Urothelium cell line (cell line): ENCODE data around the gene INHBC.

ENCODE experiments used
- DNase-seq: peaks from one replicate; pipeline ENCODE4 v3.0.0; 2011; ENCODE audit warnings: low spot score, mixed read lengths
- FAIRE-seq: peaks from 2 replicates; lab custom pipeline; 2011; peaks lifted over from hg19 to GRCh38; lab: Jason Lieb, UNC

INHBC gene

DNA sequence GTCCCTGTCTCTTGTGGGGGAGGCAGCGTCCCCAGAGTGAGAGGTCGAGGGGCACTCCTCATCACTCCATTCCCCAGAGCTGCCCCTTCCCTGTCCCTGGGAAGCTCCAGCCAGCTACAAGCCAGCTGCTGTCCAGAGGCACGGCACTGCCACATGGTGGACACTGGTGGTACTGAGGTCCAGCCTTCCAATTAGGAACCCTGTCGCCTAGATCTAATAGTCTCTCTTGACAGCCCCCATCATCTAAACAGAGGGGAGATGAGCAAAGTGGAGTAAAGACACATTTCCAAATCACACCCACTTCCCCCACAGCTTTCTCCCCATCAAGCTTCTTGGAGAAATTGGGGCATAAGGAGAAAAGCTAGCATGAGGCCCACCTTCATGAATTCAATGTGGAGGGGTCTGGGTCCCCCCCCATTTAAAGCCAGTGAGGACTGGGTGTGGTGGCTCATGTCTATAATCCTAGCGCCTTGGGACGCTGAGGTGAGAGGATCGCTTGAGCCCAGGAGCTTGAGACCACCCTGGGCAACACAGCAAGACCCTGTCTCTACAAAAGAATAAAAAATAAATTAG, 18.4 kb downstream of the INHBC start:
- peak; percentile 74 for DNase-seq

DNA sequence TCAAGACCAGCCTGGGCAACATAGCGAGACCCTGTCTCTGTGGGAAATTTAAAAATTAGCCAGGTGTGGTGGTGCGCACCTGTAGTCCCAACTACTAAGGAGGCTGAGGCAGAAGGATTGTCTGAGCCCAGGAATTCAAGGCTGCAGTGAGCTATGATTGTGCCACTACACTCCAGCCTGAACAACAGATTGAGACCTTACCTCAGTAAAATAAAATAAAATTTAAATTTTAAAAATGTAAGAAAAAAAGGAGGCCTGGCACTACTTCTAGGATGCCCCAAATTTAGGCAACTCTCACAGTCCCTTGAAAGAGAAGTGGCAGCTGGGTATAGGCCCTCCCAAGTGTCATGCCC, 19.6 kb downstream of the INHBC start:
- FAIRE-seq = no peak
- DNase-seq = no peak

More for the DNA sequence above, 18.4 kb downstream of the INHBC start:
- no peak for FAIRE-seq

DNA sequence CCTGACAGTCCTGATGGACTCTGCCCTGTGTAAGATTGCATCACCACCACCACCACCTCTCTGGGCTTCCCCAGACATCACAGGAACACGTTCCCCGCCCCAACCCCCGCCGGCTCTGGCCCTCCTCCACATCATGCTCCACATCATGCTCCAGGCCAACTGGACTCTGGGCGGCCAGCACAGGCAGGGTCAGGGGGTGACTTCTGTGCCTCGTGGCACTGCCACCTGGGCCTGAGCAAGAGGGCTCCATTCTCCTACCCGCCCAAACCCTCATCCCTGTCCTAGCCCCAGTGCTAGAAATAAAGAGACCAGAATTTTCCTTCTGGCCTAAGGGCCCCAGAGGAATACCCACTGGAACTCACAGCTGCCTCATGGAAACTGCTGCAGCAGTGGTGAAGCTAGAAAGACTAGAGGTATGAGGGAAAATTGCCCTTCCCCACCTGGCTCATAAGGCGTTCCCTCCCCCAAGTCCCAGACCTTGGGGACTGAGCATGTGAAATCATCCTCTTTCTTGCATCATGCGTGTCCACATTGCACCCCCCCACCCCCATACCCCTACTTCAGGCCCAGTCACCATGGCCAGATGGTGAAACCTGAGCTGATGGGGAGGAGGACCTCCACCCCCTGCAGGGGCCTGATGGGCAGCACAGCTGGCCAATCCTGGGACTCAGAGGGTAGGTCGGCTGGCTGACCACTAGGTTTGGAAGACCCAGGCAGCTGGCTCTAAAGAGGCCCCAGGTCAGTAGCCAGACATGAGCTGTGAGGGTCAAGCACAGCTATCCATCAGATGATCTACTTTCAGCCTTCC, 20.2 kb downstream of the INHBC start, which contains the start of gene INHBE:
Gene INHBE (plus strand): TSS at position 742 of the 808 bp plus-strand sequence. CDS start 230 bp downstream, outside the sequence.
- FAIRE-seq = no peak

DNA sequence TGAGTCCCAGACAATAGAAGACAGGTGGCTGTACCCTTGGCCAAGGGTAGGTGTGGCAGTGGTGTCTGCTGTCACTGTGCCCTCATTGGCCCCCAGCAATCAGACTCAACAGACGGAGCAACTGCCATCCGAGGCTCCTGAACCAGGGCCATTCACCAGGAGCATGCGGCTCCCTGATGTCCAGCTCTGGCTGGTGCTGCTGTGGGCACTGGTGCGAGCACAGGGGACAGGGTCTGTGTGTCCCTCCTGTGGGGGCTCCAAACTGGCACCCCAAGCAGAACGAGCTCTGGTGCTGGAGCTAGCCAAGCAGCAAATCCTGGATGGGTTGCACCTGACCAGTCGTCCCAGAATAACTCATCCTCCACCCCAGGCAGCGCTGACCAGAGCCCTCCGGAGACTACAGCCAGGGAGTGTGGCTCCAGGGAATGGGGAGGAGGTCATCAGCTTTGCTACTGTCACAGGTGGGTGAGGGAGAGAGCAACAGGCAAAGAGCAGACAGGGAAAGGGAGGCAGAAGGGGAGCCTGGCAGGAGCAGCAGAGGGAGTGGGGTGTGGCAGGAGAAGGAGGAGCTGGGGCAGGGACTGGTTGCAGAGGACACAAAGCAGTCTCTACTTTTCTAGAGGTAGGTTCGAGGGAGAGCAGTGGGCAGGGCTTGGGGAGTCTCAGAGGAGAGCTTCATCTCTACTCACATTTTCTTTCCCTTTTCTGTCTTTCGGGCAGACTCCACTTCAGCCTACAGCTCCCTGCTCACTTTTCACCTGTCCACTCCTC, 21.0 kb downstream of the INHBC start:
- no peak for FAIRE-seq

More for the DNA sequence above, 20.2 kb downstream of the INHBC start, which contains the start of gene INHBE:
- peak; percentile 38 for DNase-seq

DNA sequence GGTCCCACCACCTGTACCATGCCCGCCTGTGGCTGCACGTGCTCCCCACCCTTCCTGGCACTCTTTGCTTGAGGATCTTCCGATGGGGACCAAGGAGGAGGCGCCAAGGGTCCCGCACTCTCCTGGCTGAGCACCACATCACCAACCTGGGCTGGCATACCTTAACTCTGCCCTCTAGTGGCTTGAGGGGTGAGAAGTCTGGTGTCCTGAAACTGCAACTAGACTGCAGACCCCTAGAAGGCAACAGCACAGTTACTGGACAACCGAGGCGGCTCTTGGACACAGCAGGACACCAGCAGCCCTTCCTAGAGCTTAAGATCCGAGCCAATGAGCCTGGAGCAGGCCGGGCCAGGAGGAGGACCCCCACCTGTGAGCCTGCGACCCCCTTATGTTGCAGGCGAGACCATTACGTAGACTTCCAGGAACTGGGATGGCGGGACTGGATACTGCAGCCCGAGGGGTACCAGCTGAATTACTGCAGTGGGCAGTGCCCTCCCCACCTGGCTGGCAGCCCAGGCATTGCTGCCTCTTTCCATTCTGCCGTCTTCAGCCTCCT, 21.6 kb downstream of the INHBC start:
- peak; percentile 57 for DNase-seq
- no peak for FAIRE-seq

More for the DNA sequence above, 21.0 kb downstream of the INHBC start:
- no peak for DNase-seq

DNA sequence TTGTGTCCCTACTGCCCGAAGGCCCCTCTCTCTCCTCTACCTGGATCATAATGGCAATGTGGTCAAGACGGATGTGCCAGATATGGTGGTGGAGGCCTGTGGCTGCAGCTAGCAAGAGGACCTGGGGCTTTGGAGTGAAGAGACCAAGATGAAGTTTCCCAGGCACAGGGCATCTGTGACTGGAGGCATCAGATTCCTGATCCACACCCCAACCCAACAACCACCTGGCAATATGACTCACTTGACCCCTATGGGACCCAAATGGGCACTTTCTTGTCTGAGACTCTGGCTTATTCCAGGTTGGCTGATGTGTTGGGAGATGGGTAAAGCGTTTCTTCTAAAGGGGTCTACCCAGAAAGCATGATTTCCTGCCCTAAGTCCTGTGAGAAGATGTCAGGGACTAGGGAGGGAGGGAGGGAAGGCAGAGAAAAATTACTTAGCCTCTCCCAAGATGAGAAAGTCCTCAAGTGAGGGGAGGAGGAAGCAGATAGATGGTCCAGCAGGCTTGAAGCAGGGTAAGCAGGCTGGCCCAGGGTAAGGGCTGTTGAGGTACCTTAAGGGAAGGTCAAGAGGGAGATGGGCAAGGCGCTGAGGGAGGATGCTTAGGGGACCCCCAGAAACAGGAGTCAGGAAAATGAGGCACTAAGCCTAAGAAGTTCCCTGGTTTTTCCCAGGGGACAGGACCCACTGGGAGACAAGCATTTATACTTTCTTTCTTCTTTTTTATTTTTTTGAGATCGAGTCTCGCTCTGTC, 22.3 kb downstream of the INHBC start:
- FAIRE-seq (no peak), DNase-seq (no peak)

DNA sequence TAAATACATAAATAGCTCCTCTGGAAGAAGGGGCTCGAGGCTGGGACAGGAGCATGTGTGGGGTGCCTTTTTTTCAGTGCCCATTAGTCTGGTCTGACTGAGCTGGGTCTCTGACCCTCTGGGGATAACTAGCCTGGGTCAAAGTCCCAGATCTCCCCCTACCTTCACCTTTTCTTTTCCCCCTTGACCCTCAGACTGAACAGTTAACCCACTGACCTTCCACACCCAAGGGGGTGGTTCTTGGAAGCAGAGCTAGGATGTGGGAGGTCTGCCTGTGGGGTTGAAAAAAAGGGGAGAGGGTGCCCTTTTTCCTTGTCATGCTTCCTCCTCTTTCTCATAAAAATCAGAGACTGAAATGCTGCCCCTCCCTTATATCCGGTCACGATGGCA, 24.1 kb downstream of the INHBC start:
- DNase-seq = no peak
- FAIRE-seq = no peak

DNA sequence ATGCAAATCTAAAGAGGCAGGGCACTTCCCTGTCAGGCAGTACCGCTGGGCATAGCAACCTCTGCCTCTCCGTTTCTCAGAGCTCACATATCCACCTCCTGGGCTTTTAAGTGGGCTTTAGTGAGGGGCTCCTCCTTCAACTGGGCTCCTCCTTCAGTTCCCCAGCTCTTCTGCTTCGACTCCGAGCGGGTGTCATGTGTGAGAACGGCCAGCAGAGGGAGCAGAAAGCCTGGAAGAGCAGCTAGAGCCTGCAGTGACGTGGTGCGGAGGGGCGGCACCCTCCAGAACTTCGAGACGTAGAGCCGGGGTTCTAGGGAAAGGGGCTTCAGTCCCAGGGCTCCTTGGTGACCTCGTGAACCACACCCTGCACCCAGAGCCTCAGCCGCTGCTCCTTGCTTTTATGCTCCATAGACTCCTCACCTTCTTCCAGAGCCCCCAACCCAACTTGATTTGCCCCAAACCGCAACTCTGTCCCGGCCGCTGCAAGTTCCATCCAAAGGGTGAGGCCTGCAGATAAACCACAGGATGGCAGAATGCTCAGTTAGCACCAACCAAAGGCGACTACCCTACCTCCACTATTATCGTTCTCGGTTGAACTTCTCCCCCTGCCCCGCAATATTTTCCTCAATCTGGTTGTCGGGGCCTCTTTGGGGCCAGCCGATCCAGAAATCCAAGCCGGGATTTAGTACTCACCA, 24.6 kb downstream of the INHBC start:
- FAIRE-seq = no peak
- peak; percentile 89 for DNase-seq

DNA sequence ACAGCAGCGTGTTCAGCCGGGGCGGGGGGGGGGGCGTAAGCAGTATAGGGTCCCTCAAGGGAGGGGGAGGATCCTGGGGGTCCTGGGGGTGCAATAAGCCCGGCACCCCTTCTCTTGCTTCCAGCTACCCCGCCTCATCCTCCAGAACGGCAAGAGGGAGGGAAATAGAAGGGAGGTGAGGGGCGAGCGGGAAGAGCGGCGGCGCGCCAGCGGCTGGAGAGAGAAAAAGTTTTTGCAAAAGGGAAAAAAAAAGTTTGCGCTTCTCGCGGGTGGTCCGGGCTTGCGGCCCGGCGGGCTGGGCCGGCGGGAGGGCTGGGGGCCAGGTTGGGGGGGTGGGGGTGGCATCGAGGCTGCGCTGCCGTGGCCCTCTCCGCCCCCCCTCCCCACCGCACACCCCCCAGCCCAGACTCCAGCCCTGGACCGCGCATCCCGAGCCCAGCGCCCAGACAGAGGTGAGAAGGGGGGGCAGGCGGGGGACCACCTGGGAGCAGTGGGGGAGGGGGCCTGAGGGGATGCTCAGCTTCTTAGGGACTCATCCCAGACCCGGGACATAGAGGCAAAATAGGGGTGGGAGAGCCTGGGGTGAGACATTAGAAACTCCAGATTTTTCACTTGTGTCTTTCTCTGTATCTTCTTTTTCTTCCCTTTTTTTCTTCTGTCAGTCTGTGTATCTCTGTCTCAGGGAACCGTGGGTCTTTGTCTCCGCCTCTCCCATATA, 25.3 kb downstream of the INHBC start, which contains the start of gene GLI1:
Gene GLI1 (plus strand): TSS at position 36 of the 718 bp plus-strand sequence. CDS start 3,907 bp downstream, outside the sequence.
- DNase-seq (peak; percentile 24), FAIRE-seq (no peak)

DNA sequence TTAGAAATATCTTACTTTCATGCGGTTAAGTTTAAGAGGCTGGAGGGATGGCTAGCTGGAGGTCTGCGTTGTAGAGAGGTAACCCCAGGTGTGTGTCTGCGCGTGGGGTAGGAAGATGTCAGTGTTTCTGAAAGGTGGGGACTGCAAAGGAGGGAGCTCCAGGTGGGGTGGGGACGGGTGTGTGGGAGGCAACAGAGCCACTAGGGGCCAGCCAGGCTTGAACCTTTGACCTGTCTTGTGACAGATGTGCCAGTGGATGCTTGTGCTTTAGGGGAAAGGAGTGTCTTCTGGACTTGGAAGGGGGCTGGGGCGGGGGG, 25.8 kb downstream of the INHBC start:
- DNase-seq = no peak
- FAIRE-seq = no peak

DNA sequence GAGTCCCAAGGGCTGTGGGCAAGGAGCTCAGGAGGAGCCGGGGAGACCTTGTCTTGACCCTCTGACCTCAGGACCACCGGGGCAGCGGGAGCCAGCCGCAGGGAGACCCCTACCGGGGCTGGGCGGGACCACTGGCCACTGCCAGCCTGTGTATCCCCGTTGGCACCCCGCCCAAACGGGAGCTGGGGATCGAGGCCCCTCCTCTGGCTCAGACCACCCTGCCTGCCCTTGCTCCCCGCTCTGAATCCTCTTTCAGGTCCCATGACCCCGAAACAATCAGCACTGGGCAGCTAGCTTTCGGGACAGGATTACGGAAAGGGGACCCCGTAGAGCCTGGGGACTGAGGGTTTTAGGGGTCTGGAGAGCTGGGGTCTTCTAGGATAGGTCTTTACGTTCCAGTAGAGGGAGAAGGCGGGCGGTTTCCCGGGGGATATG, 26.3 kb downstream of the INHBC start:
- no peak for FAIRE-seq
- no peak for DNase-seq

DNA sequence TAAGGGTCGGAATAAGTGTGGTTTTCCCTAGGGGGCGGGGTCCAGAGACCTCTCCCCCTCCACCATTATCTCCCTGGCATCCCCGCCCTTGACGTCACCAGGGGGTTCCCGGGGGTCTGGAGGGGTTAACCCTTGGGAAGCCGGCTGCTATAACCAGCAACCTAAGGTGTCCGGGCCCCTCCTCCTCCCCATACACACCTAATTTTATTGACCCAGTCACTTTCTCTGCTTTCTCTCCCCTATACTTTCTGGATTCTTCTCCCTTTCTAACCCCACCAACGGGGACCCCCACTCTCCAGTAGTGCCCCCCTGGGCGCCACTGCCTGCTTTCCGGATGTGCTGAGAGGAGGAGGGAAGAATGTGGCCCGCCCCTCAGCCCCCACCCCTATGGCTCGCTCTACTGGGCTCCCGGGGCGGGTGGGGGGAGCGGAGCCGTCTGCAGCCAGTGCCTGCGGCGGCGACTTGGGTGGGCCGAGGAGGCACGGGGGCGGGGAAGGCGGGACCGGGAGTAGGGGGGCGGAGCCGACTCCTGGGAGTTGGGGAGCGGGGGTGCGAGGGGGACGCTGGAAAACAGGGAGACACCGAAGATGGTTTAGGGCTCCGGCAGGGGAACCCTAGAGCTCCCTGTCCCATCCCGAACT, 26.8 kb downstream of the INHBC start:
- FAIRE-seq (no peak), DNase-seq (peak; percentile 89)

DNA sequence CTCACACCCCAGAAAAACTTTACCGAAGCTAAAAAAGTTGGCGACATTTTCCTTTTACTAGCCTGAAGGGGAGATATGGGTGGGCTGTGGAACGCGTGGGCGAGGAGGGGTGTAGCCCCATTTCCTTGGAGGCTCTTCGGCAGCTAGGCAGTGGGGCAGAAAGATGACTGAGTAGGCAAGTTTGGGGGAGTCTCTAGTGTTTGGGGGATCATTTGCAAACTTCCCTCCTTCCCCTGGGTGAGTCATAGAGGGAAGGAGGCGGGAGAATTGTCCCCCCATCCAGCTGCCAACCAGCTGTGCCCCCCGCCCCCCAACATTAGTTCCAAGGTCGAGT, 27.3 kb downstream of the INHBC start:
- DNase-seq (peak; percentile 32), FAIRE-seq (no peak)

DNA sequence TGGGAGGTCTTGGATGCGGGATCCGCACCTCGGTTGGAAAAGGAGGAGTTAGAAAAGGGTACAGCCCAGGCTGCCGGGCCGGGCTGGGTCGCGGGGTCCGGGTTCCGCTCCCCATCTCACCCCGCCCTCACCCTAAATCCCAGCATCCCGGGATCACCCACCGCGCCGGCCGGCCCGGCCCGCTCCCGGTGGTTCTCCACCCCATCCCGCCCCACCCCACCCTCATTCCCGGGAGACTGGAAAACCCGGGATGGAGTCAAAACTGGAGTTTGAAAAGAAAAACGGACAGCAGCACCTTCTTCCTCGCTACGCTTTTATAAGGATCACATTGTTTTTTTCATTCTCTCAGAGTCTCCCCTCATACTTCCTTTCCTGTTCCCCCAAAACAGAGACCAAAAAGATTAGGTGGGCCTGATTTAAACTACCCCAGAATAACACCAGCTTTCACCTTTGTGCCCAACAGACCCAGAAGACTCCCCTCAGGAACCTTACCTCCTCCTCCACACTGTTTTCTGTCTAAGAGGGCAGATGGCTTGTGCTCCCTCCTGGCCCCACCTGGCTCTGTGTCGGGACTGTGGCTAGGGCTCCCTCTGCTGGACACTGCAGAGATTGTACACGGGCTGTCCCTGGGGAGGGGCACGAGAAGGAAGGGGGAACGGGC, 27.8 kb downstream of the INHBC start:
- DNase-seq = peak; percentile 93
- peak; percentile 88 for FAIRE-seq

DNA sequence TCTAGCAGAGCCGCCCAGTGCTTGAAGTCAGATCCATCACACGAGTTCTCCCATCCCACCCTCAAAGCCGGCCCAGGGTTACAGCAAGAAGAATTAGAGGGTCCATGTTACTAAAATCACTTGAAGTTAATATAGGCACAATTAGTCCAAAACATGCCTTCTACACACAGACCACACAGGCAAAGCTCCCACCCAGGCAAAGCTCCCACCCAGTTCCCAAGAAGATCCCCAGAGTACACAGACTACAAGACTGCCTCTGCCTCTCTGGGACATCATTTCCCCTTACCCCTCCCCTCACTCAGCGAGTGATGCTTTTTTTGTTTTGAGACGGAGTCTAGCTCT, 28.3 kb downstream of the INHBC start:
- DNase-seq (no peak), FAIRE-seq (no peak)

DNA sequence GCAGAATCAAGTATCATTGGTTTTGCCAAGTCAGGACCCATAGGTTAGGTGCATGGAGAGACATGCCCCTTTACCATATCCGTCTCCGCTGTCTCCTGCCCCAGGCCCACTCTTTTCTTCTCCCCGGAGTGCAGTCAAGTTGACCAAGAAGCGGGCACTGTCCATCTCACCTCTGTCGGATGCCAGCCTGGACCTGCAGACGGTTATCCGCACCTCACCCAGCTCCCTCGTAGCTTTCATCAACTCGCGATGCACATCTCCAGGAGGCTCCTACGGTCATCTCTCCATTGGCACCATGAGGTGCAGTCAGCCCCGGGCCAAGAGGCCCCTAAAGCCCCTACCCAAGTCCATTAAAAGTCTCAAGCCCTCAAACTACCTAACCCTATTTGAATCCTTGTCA, 30.0 kb downstream of the INHBC start:
- no peak for FAIRE-seq
- DNase-seq = no peak

DNA sequence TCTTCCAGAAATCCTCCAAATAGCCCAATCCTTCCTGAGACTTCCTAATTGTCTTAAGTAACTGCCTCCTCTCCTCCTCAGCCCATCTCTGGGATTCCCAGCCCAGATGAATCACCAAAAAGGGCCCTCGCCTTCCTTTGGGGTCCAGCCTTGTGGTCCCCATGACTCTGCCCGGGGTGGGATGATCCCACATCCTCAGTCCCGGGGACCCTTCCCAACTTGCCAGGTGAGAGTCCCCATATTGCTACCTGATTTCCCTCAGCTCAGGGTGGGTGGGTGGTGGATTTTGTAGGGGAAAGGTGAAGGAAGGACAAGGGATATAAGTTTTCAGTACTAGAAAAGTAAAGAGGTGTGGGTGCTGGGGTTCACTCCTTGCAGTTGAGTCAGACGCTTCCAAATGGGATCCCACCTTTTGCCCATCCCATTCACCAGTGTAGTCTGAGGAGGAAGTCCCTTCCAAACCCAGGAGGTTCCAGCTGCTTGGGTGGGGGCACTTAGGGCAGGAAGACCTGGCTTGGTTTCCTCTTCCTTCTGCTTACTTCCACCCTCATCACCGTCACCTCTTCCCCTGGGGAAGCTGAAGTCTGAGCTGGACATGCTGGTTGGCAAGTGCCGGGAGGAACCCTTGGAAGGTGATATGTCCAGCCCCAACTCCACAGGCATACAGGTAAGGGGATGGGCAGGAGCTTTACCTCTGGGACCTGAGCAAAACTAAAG, 30.6 kb downstream of the INHBC start:
- FAIRE-seq = no peak
- no peak for DNase-seq
